KMS-11 (cell line): ENCODE measurements around the gene FBXO31.
"Not testable (repeated sequence)": the region's sequence is repeated elsewhere in the genome, so short reads cannot be mapped to it uniquely, and the experiment has no call there.

Experiments
- H2AFZ ChIP-seq: fragments of 200-600 bp; sonication (generic); 2 replicates; pipeline ENCODE4 v1.6.1; 2016; ENCODE audit warnings: antibody characterized with exemption, mixed run types, low read depth
- H3K27ac ChIP-seq: fragments of 200-600 bp; sonication (generic); 2 replicates; pipeline ENCODE4 v1.6.1; 2016; ENCODE audit warnings: mild to moderate bottlenecking, mixed run types
- H3K27me3 ChIP-seq: fragments of 200-600 bp; sonication (generic); 2 replicates; pipeline ENCODE4 v1.6.1; 2017; ENCODE audit warnings: mild to moderate bottlenecking, low read depth, mixed run types, moderate library complexity; ENCODE audit not compliant: insufficient read depth
- H3K36me3 ChIP-seq: fragments of 200-600 bp; sonication (generic); 2 replicates; pipeline ENCODE4 v1.6.1; 2017; ENCODE audit warnings: mild to moderate bottlenecking, mixed run types; ENCODE audit not compliant: insufficient read depth
- H3K4me1 ChIP-seq: fragments of 200-600 bp; sonication (generic); 2 replicates; pipeline ENCODE4 v1.6.1; 2016; ENCODE audit warnings: mild to moderate bottlenecking, low read depth, mixed run types; ENCODE audit not compliant: poor library complexity, severe bottlenecking
- H3K4me2 ChIP-seq: fragments of 200-600 bp; sonication (generic); 2 replicates; pipeline ENCODE4 v1.7.0; 2016; ENCODE audit warnings: mild to moderate bottlenecking, mixed run types
- H3K4me3 ChIP-seq: fragments of 200-600 bp; sonication (generic); IDR thresholded peaks from 2 replicates; pipeline ENCODE4 v1.6.1; 2017; ENCODE audit warnings: low read depth, low read length, mixed read lengths; ENCODE audit not compliant: insufficient read depth
- H3K79me2 ChIP-seq: fragments of 200-600 bp; sonication (generic); 2 replicates; pipeline ENCODE4 v1.6.1; 2016; ENCODE audit warnings: low read depth, mixed run types; ENCODE audit not compliant: insufficient read depth
- H3K9ac ChIP-seq: fragments of 200-600 bp; sonication (generic); 2 replicates; pipeline ENCODE4 v1.6.1; 2016; ENCODE audit warnings: mild to moderate bottlenecking, mixed run types
- H4K20me1 ChIP-seq: fragments of 200-600 bp; sonication (generic); 2 replicates; pipeline ENCODE4 v1.6.1; 2016; ENCODE audit warnings: mild to moderate bottlenecking, mixed run types; ENCODE audit not compliant: insufficient read depth
- CTCF ChIP-seq: fragments of 200-600 bp; sonication (generic); conservative IDR thresholded peaks from 2 replicates; pipeline ENCODE4 v1.6.1; 2017; ENCODE audit warnings: low read depth, mild to moderate bottlenecking, antibody characterized with exemption, low read length, moderate library complexity, mixed read lengths

Gene FBXO31

DNA sequence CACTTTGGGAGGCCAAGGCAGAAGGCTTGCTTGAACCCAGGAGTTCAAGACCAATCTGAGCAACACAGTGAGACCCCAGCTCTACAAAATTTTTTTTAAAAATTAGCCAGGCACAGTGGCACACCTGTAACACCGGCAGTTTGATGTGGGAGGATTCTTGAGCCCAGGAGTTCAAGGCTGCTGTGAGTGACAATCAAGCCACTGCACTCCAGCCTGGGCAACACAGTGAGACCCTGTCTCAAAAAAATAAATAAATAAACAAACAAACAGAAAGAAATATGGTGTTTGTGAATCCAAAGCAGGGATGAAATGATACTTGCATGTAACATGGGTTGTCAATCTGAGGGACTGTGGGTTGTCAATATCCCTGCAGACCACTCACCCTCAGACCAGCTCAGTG, 16.6 kb downstream of the FBXO31 start:
- Histone ChIP-seq H3K27me3 (no peaks in the 10 kb centered on the region), H3K79me2 (peaks cover 73% of the 10 kb centered on the region), H3K4me3 (no peak overlapping the region), H4K20me1 (no peaks in the 10 kb centered on the region), H3K36me3 (no peaks in the 10 kb centered on the region; the same call in 1 of the 2 replicates), H2AFZ (no peak overlapping the region), H3K4me1 (no peaks in the 10 kb centered on the region), H3K4me2 (no peak overlapping the region), H3K27ac (no peak overlapping the region), H3K9ac (no peak overlapping the region)
- TF ChIP-seq CTCF, result no peak

- H3K9ac ChIP-seq, result no peak overlapping the region
- no peak overlapping the region for H2AFZ ChIP-seq
- H3K4me1 ChIP-seq, result no peaks in the 10 kb centered on the region
- H4K20me1 ChIP-seq, result no peaks in the 10 kb centered on the region
- TF ChIP-seq CTCF, result no peak
- peaks cover 67% of the 10 kb centered on the region for H3K79me2 ChIP-seq
- H3K27me3 ChIP-seq, result no peaks in the 10 kb centered on the region
- H3K4me2 ChIP-seq, result no peak overlapping the region
- no peak overlapping the region for H3K27ac ChIP-seq
- H3K4me3 ChIP-seq, result no peak overlapping the region
- H3K36me3 ChIP-seq, result no peaks in the 10 kb centered on the region; the same call in 1 of the 2 replicates
Measured at GRCh38 chr16:87366288-87366687, 17.3 kb downstream of the FBXO31 start.

GRCh38 chr16:87365021-87365713, 18.4 kb downstream of the FBXO31 start:
- Histone ChIP-seq H3K79me2 (peaks cover 56% of the 10 kb centered on the region), H3K27ac (no peak overlapping the region), H3K4me1 (no peaks in the 10 kb centered on the region), H3K4me3 (no peak overlapping the region), H3K4me2 (no peak overlapping the region), H4K20me1 (no peaks in the 10 kb centered on the region), H3K9ac (no peak overlapping the region), H3K27me3 (no peaks in the 10 kb centered on the region), H2AFZ (no peak overlapping the region), H3K36me3 (no peaks in the 10 kb centered on the region; the same call in 1 of the 2 replicates)
- TF ChIP-seq CTCF, result no peak

DNA sequence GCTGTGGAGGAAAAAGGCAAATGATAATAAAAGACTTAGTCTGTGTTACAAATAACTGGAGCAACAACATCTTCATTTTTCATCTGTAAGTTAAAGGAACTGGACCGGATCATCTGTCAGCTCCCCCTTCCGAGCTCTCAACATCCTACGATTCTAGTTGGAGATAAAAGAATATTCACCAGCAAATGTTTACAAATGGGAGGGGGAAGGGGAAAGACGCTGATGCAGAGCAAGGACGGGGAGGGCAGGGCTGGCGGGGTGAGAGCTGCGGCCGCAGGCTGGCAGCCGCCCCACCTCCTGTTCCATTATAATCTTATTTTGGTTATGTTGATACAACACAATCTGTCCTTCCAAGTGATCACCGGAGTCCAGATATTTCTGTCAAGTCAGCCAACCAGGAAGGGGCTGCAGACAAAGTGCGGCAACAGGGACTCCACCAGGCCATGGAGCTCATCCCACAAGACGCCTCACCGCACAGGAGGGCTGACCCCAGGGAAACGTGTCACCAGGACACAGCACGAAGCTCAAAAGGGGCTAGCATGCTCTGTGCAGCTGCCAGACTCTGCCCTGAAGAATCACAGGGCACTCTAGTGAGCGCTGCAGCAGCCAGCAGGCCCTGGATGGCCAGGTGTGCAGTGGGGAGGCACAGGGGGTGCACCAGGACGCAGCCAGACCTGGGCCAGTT, 19.7 kb downstream of the FBXO31 start:
- H3K4me1 ChIP-seq, result no peaks in the 10 kb centered on the region
- no peaks in the 10 kb centered on the region; the same call in 1 of the 2 replicates for H3K36me3 ChIP-seq
- H3K27ac ChIP-seq, result no peak overlapping the region
- no peak overlapping the region for H3K4me3 ChIP-seq
- no peak for TF ChIP-seq CTCF
- H3K4me2 ChIP-seq, result no peak overlapping the region
- H3K9ac ChIP-seq, result no peak overlapping the region
- H3K27me3 ChIP-seq, result no peaks in the 10 kb centered on the region
- H4K20me1 ChIP-seq, result no peaks in the 10 kb centered on the region
- H3K79me2 ChIP-seq, result peaks cover 43% of the 10 kb centered on the region; the same call in 1 of the 2 replicates
- no peak overlapping the region for H2AFZ ChIP-seq

DNA sequence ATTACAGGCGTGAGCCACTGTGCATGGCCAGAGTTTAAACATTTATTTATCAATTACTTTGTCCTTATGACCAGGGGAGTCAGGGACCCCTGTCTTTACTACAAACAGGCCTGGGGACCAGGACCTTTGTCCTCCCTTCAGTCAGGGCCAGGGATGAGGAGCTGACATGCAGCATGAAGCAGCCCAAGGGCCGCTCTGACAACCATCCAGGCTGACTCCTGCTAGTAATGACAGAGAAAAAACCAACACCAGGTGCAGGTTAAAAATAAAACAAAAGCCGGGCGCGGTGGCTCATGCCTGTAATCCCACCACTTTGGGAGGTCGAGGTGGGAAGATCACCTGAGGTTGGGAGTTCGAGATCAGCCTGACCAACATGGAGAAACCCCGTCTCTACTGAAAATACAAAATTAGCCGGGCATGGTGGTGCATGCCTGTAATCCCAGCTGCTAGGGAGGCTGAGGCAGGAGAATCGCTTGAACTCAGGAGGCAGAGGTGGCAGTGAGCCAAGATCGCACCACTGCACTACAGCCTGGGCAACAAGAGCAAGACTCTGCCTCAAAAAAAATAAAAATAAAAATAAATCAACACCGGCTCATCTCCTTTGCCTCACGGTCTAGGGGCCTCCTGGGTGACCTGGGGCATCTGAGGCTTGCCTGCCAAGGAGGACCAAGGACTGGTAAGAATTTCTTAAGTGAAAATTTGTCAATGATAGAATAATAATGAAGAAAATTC, 20.6 kb downstream of the FBXO31 start:
- not testable (repeated sequence) for H3K9ac ChIP-seq, H2AFZ ChIP-seq, H3K27ac ChIP-seq, H4K20me1 ChIP-seq, H3K27me3 ChIP-seq, H3K4me2 ChIP-seq, H3K36me3 ChIP-seq, H3K4me1 ChIP-seq, H3K4me3 ChIP-seq
- H3K79me2 ChIP-seq, result peaks cover 35% of the 10 kb centered on the region; the same call in 1 of the 2 replicates
